Measurements from ENCODE around the gene ZNG1A. TPM values are rescaled to one million over a fixed set of nuclear protein-coding genes. Genes with fewer than 3 reads are reported as not detected.
"Not testable (repeated sequence)": the region's sequence is repeated elsewhere in the genome, so short reads cannot be mapped to it uniquely, and the experiment has no call there.

The ZNG1A gene
- total RNA-seq, 2 donors from 2014 or later, result 29.5 to 31.4 TPM

DNA sequence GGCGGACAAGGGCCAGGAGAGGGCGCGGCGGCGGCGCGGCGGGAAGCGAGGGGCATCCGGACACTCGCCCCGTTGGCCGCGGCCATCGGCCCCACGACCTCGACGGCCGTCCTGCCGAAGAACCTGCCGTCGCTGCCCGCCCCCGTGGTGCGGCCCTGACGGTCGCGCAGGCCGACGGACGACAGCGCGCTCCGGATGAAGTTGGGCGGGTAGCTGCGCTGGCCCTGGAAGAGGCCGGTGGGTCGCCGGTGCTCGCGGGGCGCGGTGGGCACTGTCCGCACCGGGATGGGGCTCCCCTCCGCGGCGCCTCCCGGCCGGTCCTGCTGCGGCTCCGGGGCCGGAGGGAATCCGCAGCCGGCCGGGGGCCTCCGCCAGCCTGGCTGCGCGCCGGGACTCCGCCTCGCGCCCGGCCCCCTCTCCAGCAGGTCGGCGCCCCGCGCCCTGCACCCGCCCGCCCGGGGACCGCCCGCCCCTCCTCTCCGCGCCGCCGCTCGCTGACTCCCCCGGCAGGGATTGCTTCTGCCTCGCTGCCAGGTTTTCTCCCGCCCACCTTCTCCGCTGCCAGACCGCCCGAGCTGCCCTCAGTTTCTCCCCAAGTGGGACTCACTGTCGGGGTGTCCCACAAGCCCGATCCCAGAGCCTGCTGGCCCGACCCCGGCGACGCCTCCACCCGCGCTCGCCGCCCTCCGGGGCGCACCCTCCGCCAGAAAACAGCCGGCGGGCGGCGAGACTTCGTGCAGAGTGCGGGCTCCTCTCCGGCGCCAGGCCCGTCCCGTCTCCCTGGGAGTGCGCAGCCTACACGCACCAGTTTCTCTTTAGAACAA is 105.6 kb downstream of the ZNG1A start:
- ATAC-seq (peak; percentile 54), DNase-seq (peak in 1 of 2 donors; percentile 14)
- intact Hi-C loops (cut with DNase I, micrococcal nuclease), result not testable (repeated sequence)

Other genes with a start within 250 kb of the ZNG1A start
- gene WASHC1, start 149.6 kb downstream of the ZNG1A start, total RNA-seq, result 10 to 100 TPM; 17.2 to 21.2 TPM
- under 1 TPM; 0.24 to 0.39 TPM for gene FOXD4, start 60.6 kb downstream of the ZNG1A start, total RNA-seq
- 10 to 100 TPM; 10.3 to 18.8 TPM for gene DOCK8, start 35.8 kb upstream of the ZNG1A start, total RNA-seq